ENCODE results near the gene POC5. TPM values are rescaled to one million over a fixed set of nuclear protein-coding genes. Genes with fewer than 3 reads are reported as not detected.

POC5 gene
- total and polyA plus RNA-seq, 2 of the 4 experiments (the other 2 are of a cell fraction), result 6.6 to 12.9 TPM

GRCh38 chr5:75663579-75664284 lies 53.5 kb downstream of the POC5 start:
- intact Hi-C loops (cut with micrococcal nuclease), result no loop called here
- dilution Hi-C loops (cut with HindIII; ENCODE audit: low sequenced_read_pairs, unreplicated experiment), result no loop called here
- CTCF ChIA-PET, result interaction anchor here (1.1 to 1.7 kb wide), 3 partner anchors 8 to 261 kb away, joined by 3 to 4 read pairs (median 3); no protein-coding TSS in a partner anchor

More at GRCh38 chr5:75663579-75664284, 53.5 kb downstream of the POC5 start:
- Histone ChIP-seq H3K79me1 (ENCODE audit: low read depth in 1 of 2, low read length in 2 of 2) (no peaks in the 10 kb centered on the region), H2AK5ac (ENCODE audit: low read depth, low read length) (no peak overlapping the region), H4K5ac (ENCODE audit: low read depth, low read length) (no peak overlapping the region), H4K91ac (ENCODE audit: insufficient read depth, low read depth, low read length) (no peak overlapping the region), H3K18ac (ENCODE audit: low read depth, low read length) (no peak overlapping the region), H3K23ac (ENCODE audit: low read depth, low read length) (no peak overlapping the region), H4K8ac (ENCODE audit: low read depth in 2 of 2, low read length in 2 of 2) (no peak overlapping the region), H3K4me1 (ENCODE audit: control insufficient read depth, insufficient read depth, low read length) (no peaks in the 10 kb centered on the region), H3K36me3 (ENCODE audit: control insufficient read depth, insufficient read depth, low read length) (no peaks in the 10 kb centered on the region), H3K4ac (ENCODE audit: low read depth, low read length) (no peak overlapping the region), H2BK120ac (ENCODE audit: low read depth, low read length) (no peak overlapping the region), H3K9me3 (ENCODE audit: control insufficient read depth, insufficient read depth, low read length) (no peaks in the 10 kb centered on the region), H3K27me3 (ENCODE audit: control insufficient read depth, insufficient read depth, low read length) (no peaks in the 10 kb centered on the region), H3K56ac (ENCODE audit: extremely low read depth, insufficient read depth, low read length) (no peak overlapping the region), H3K14ac (replicated peaks; ENCODE audit: low read depth, low read length) (no peak overlapping the region), H2BK5ac (ENCODE audit: low read depth, low read length, poor library complexity, severe bottlenecking) (no peak overlapping the region), H3K4me2 (ENCODE audit: low read depth, low read length) (no peak overlapping the region), H2AK9ac (replicated peaks; ENCODE audit: low read depth, low read length, poor library complexity) (no peak overlapping the region), H3K9ac (ENCODE audit: low read depth, low read length) (no peak overlapping the region), H4K20me1 (ENCODE audit: insufficient read depth, low read length) (no peaks in the 10 kb centered on the region), H2BK15ac (ENCODE audit: low read depth, low read length) (no peak overlapping the region), H3K4me3 (ENCODE audit: insufficient read depth, low read depth, low read length) (no peak overlapping the region), H3K9me1 (ENCODE audit: insufficient read depth, low read length) (no peaks in the 10 kb centered on the region), H3K27ac (ENCODE audit: insufficient read depth, low read length) (no peak overlapping the region), H2BK20ac (ENCODE audit: low read depth, low read length) (no peak overlapping the region), H2AFZ (replicated peaks; ENCODE audit: low read length, poor library complexity) (no peak overlapping the region)
- in situ Hi-C loops (cut with MboI; ENCODE audit: low sequenced_read_pairs), result no loop called here
- no peak for ATAC-seq (ENCODE audit: low read depth)
- TF ChIP-seq RAD21 (IDR thresholded peaks at IDR 0.05; ENCODE audit: low read length), result no peak
- TF ChIP-seq ELK1 (IDR thresholded peaks at IDR 0.05; ENCODE audit: borderline replicate concordance, low read depth, low read length), result no peak
- no peak for TF ChIP-seq FOS (IDR thresholded peaks at IDR 0.05; ENCODE audit: low read depth, low read length)
- no peak for TF ChIP-seq USF2 (IDR thresholded peaks at IDR 0.05; ENCODE audit: low read depth, low read length)
- TF ChIP-seq BHLHE40 (IDR thresholded peaks at IDR 0.05; ENCODE audit: low read depth, low read length), result no peak
- TF ChIP-seq CHD1 (IDR thresholded peaks at IDR 0.05; ENCODE audit: low read depth, low read length), result no peak
- TF ChIP-seq MAFK (IDR thresholded peaks at IDR 0.05; ENCODE audit: low read depth, low read length), result no peak
- TF ChIP-seq MXI1 (IDR thresholded peaks at IDR 0.05; ENCODE audit: borderline replicate concordance, low read depth, low read length), result no peak
- TF ChIP-seq MAZ (IDR thresholded peaks at IDR 0.05; ENCODE audit: borderline replicate concordance, low read depth, low read length), result no peak
- TF ChIP-seq POLR2A (IDR thresholded peaks at IDR 0.05; ENCODE audit: low read depth, low read length), result no peak
- TF ChIP-seq CTCF (conservative IDR thresholded peaks at IDR 0.05; ENCODE audit: low read depth, low read length), result no peak
- TF ChIP-seq SMC3 (IDR thresholded peaks at IDR 0.05; ENCODE audit: low read depth, low read length), result no peak
- no peak for TF ChIP-seq NFE2L2 (IDR thresholded peaks at IDR 0.05; ENCODE audit: low read depth, low read length)
- no peak for DNase-seq
- POLR2A ChIA-PET (ENCODE audit: unreplicated experiment), result no interaction called here
- WGBS, 2 experiments (ENCODE audit: extremely low coverage in 2 of 2, insufficient read length in 1 of 2), result 85% methylated on average over 7 of the region's 12 CpGs; no CpG with 5 or more reads in 1 of the 2 experiments
- BruUV-seq (replicated peaks), result no TSS peak

Measured in IMR-90 (cell line).